SK-N-SH treated with all-trans-retinoic acid at 6 μM for 48 hours (cell line): ENCODE data around the gene CWC27.

Experiments
- ATAC-seq: fragments of 200-7000 bp; cut with Tn5 transposase; 3 replicates; pipeline ENCODE4 v1.9.1; 2020; ENCODE audit warnings: mild to moderate bottlenecking, moderate library complexity
- ARNTL ChIP-seq: fragments of 450-650 bp; formaldehyde crosslinking; IDR thresholded peaks from 2 replicates; pipeline ENCODE4 v1.5.0; 2020; ENCODE audit warnings: low read depth, mild to moderate bottlenecking, moderate library complexity, borderline replicate concordance
- CREB5 ChIP-seq: fragments of 250-450 bp; sonication (Bioruptor Pico); IDR thresholded peaks from 2 replicates; pipeline ENCODE4 v1.5.1; 2020; ENCODE audit warnings: low read depth, mild to moderate bottlenecking, moderate library complexity
- CSDC2 ChIP-seq: fragments of 250-450 bp; sonication (Bioruptor Pico); IDR thresholded peaks from 2 replicates; pipeline ENCODE4 v1.5.0; 2020; ENCODE audit warnings: mild to moderate bottlenecking, moderate library complexity
- CSRNP3 ChIP-seq: fragments of 250-450 bp; sonication (Bioruptor Pico); IDR thresholded peaks from 2 replicates; pipeline ENCODE4 v1.5.1; 2021; ENCODE audit warnings: mild to moderate bottlenecking, moderate library complexity
- ESRRG ChIP-seq: fragments of 250-450 bp; sonication (Bioruptor Pico); IDR thresholded peaks from 2 replicates; pipeline ENCODE4 v1.6.1; 2021; ENCODE audit warnings: mild to moderate bottlenecking
- GLIS3 ChIP-seq: fragments of 250-450 bp; sonication (Bioruptor Pico); IDR thresholded peaks from 2 replicates; pipeline ENCODE4 v1.5.0; 2020; ENCODE audit warnings: mild to moderate bottlenecking, moderate library complexity
- PPARA ChIP-seq: fragments of 250-450 bp; sonication (Bioruptor Pico); IDR thresholded peaks from 2 replicates; pipeline ENCODE4 v1.5.0; 2020; ENCODE audit warnings: mild to moderate bottlenecking, borderline replicate concordance
- RARB ChIP-seq: fragments of 250-450 bp; sonication (Bioruptor Pico); IDR thresholded peaks from 2 replicates; pipeline ENCODE4 v1.8.0; 2021; ENCODE audit warnings: mild to moderate bottlenecking, moderate library complexity
- TCF4 ChIP-seq: fragments of 250-450 bp; sonication (Bioruptor Pico); IDR thresholded peaks from 2 replicates; pipeline ENCODE4 v1.8.0; 2021; ENCODE audit warnings: mild to moderate bottlenecking, moderate library complexity, borderline replicate concordance
- ZFP3 ChIP-seq: fragments of 250-450 bp; sonication (Bioruptor Pico); IDR thresholded peaks from 2 replicates; pipeline ENCODE4 v1.5.0; 2020; ENCODE audit warnings: mild to moderate bottlenecking, moderate library complexity
- ZFP30 ChIP-seq: fragments of 450-650 bp; formaldehyde crosslinking; IDR thresholded peaks from 2 replicates; pipeline ENCODE4 v1.5.0; 2022; ENCODE audit warnings: mild to moderate bottlenecking, moderate library complexity
- ZNF70 ChIP-seq: fragments of 450-650 bp; formaldehyde crosslinking; IDR thresholded peaks from 2 replicates; pipeline ENCODE4 v1.5.0; 2020; ENCODE audit warnings: mild to moderate bottlenecking, moderate library complexity
- ZNF8 ChIP-seq: fragments of 450-650 bp; formaldehyde crosslinking; IDR thresholded peaks from 2 replicates; pipeline ENCODE4 v1.5.0; 2020; ENCODE audit warnings: mild to moderate bottlenecking, moderate library complexity
- TF ChIP-seq, protein P1 (sequence below): fragments of 250-450 bp; sonication (Bioruptor Pico); IDR thresholded peaks from 2 replicates; pipeline ENCODE4 v1.8.0; 2020; ENCODE audit warnings: mild to moderate bottlenecking, moderate library complexity, borderline replicate concordance
- TF ChIP-seq, protein P2 (sequence below): fragments of 250-450 bp; sonication (Bioruptor Pico); IDR thresholded peaks from 2 replicates; pipeline ENCODE4 v1.5.0; 2020; ENCODE audit warnings: mild to moderate bottlenecking, moderate library complexity
- TF ChIP-seq, protein P3 (sequence below): fragments of 250-450 bp; sonication (Bioruptor Pico); IDR thresholded peaks from 2 replicates; pipeline ENCODE4 v1.8.0; 2021; ENCODE audit warnings: low read depth, mild to moderate bottlenecking, moderate library complexity, borderline replicate concordance

Gene CWC27

DNA sequence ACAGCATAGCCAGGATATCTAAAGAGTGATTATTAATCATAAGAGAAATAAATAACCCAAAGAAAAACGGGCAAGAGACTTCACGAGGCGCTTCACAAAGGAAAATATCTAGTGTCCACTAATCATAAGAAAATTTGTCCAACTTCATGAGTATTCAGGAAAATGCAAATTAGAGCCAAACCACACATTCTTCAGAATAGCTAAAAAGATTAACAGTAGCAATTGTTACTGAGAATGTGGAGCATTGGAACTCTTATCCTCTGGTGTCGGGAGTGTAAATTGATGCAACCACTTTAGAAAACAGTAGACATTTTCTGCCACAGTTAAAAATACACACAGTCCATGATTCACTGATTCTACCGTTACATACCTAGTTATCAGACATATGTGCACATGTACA, 145.7 kb downstream of the CWC27 start (continued):
- TF ChIP-seq PPARA (CRISPR knock-in tag): no peak
- TF ChIP-seq, protein P1, sequence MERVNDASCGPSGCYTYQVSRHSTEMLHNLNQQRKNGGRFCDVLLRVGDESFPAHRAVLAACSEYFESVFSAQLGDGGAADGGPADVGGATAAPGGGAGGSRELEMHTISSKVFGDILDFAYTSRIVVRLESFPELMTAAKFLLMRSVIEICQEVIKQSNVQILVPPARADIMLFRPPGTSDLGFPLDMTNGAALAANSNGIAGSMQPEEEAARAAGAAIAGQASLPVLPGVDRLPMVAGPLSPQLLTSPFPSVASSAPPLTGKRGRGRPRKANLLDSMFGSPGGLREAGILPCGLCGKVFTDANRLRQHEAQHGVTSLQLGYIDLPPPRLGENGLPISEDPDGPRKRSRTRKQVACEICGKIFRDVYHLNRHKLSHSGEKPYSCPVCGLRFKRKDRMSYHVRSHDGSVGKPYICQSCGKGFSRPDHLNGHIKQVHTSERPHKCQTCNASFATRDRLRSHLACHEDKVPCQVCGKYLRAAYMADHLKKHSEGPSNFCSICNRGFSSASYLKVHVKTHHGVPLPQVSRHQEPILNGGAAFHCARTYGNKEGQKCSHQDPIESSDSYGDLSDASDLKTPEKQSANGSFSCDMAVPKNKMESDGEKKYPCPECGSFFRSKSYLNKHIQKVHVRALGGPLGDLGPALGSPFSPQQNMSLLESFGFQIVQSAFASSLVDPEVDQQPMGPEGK: no peak
- TF ChIP-seq, all 23 proteins: peak for 0

DNA sequence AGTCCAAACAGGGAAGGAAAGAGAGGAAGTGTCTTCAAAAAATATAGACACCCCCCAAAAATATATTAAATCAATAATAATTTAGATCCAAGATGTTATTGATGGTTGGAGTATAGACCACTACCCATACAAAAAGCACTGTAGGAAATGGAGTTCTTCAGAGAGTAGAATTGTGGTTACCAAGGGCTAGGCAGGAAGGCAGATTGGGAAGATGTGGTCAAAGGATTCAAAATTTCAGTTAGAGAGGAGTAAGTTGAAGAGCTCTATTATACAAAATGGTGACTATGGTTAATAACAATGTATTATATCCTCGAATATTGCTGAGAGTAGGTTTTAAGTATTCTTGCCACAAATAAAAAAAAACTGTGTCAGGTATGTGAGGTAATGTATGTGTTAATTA, 149.4 kb downstream of the CWC27 start:
- TF ChIP-seq, protein P1: no peak
- TF ChIP-seq GLIS3 (CRISPR knock-in tag): no peak
- no peak for TF ChIP-seq CSDC2 (CRISPR knock-in tag)
- TF ChIP-seq CSRNP3 (CRISPR knock-in tag): no peak
- TF ChIP-seq ZFP30 (CRISPR knock-in tag): no peak
- TF ChIP-seq ZNF70 (CRISPR knock-in tag): no peak
- no peak for TF ChIP-seq ZFP3
- TF ChIP-seq CREB5 (CRISPR knock-in tag): no peak
- no peak for ATAC-seq

DNA sequence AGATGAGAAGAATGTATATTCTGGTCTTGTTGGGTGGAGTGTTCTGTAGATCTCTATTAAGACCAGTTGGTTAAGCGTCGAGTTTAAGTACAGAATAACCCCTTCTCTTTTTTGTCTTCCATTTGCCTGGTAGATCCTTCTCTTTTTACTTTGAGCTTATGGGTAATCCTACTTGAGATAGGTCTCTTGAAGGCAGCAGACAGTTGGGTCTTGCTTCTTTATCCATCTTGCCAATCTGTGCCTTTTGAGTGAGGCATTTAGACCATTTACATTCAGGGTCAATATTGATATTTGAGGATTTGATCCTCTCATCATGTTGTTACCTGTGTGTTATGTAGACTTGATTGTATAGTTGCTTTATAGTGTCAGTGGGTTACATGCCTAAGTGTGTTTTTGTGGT, 152.7 kb downstream of the CWC27 start:
- TF ChIP-seq, protein P2, sequence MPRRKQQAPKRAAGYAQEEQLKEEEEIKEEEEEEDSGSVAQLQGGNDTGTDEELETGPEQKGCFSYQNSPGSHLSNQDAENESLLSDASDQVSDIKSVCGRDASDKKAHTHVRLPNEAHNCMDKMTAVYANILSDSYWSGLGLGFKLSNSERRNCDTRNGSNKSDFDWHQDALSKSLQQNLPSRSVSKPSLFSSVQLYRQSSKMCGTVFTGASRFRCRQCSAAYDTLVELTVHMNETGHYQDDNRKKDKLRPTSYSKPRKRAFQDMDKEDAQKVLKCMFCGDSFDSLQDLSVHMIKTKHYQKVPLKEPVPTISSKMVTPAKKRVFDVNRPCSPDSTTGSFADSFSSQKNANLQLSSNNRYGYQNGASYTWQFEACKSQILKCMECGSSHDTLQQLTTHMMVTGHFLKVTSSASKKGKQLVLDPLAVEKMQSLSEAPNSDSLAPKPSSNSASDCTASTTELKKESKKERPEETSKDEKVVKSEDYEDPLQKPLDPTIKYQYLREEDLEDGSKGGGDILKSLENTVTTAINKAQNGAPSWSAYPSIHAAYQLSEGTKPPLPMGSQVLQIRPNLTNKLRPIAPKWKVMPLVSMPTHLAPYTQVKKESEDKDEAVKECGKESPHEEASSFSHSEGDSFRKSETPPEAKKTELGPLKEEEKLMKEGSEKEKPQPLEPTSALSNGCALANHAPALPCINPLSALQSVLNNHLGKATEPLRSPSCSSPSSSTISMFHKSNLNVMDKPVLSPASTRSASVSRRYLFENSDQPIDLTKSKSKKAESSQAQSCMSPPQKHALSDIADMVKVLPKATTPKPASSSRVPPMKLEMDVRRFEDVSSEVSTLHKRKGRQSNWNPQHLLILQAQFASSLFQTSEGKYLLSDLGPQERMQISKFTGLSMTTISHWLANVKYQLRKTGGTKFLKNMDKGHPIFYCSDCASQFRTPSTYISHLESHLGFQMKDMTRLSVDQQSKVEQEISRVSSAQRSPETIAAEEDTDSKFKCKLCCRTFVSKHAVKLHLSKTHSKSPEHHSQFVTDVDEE: no peak
- TF ChIP-seq ARNTL (CRISPR knock-in tag): no peak
- no peak for ATAC-seq

GRCh38 chr5:64923151-64923685, 154.5 kb downstream of the CWC27 start:
- ATAC-seq: peak; percentile 35; the same call in 1 of the 3 replicates
- TF ChIP-seq ZNF8 (CRISPR knock-in tag) (no peak), ZFP30 (CRISPR knock-in tag) (no peak), TCF4 (CRISPR knock-in tag) (no peak), RARB (CRISPR knock-in tag) (no peak), ZNF70 (CRISPR knock-in tag) (no peak), ESRRG (CRISPR knock-in tag) (no peak)
- TF ChIP-seq, protein P3, sequence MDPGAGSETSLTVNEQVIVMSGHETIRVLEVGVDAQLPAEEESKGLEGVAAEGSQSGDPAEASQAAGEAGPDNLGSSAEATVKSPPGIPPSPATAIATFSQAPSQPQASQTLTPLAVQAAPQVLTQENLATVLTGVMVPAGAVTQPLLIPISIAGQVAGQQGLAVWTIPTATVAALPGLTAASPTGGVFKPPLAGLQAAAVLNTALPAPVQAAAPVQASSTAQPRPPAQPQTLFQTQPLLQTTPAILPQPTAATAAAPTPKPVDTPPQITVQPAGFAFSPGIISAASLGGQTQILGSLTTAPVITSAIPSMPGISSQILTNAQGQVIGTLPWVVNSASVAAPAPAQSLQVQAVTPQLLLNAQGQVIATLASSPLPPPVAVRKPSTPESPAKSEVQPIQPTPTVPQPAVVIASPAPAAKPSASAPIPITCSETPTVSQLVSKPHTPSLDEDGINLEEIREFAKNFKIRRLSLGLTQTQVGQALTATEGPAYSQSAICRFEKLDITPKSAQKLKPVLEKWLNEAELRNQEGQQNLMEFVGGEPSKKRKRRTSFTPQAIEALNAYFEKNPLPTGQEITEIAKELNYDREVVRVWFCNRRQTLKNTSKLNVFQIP (CRISPR knock-in tag): no peak
- TF ChIP-seq, all 23 proteins: peak for 0
